ENCODE measurements around the gene TMEM207. TPM values are rescaled to one million over a fixed set of nuclear protein-coding genes. Genes with fewer than 3 reads are reported as not detected.
"Not testable (repeated sequence)": the region's sequence is repeated elsewhere in the genome, so short reads cannot be mapped to it uniquely, and the experiment has no call there.

The TMEM207 gene
- total RNA-seq, 4 donors from 2014 or later: not detected

GRCh38 chr3:190486533-190486864 lies 36.8 kb upstream of the TMEM207 start:
- no peak for DNase-seq (ENCODE audit: low spot score in 2 of 2)
- TF ChIP-seq CTCF (IDR thresholded peaks at IDR 0.05) (no peak), POLR2A (IDR thresholded peaks at IDR 0.05) (no peak)
- WGBS, 2 donors: 32 to 44% methylated on average over 1 of the region's 1 CpG
- intact Hi-C loops (cut with DNase I; ENCODE audit: low total_unique reads): no loop called here
- no peak overlapping the region for H3K4me3 ChIP-seq (ENCODE audit: low read depth, poor library complexity, severe bottlenecking)

GRCh38 chr3:190485830-190486532 lies 36.3 kb upstream of the TMEM207 start:
- TF ChIP-seq CTCF (IDR thresholded peaks at IDR 0.05) (no peak), POLR2A (IDR thresholded peaks at IDR 0.05) (no peak)
- WGBS, 2 donors: 36 to 38% methylated on average over 6 of the region's 6 CpGs
- no peak overlapping the region for H3K4me3 ChIP-seq (ENCODE audit: low read depth, poor library complexity, severe bottlenecking)
- DNase-seq (ENCODE audit: low spot score in 2 of 2): no peak
- intact Hi-C loops (cut with DNase I; ENCODE audit: low total_unique reads): no loop called here

GRCh38 chr3:190481779-190482178 lies 32.1 kb upstream of the TMEM207 start:
- DNase-seq (ENCODE audit: low spot score in 2 of 2): no peak
- intact Hi-C loops (cut with DNase I; ENCODE audit: low total_unique reads): no loop called here
- 85 to 88% methylated on average over 2 of the region's 2 CpGs for WGBS, 2 donors

GRCh38 chr3:190473261-190473660 lies 23.6 kb upstream of the TMEM207 start:
- WGBS, 2 donors: 91 to 93% methylated on average over 14 to 24 of the region's 25 CpGs
- DNase-seq (ENCODE audit: low spot score in 2 of 2); H3K4me3 ChIP-seq (ENCODE audit: low read depth, poor library complexity, severe bottlenecking); intact Hi-C loops (cut with DNase I; ENCODE audit: low total_unique reads): not testable (repeated sequence)

More at GRCh38 chr3:190481779-190482178, 32.1 kb upstream of the TMEM207 start:
- no peak for TF ChIP-seq CTCF (IDR thresholded peaks at IDR 0.05)
- TF ChIP-seq POLR2A (IDR thresholded peaks at IDR 0.05): no peak
- H3K4me3 ChIP-seq (ENCODE audit: low read depth, poor library complexity, severe bottlenecking): no peak overlapping the region

GRCh38 chr3:190467922-190468321 lies 18.2 kb upstream of the TMEM207 start:
- intact Hi-C loops (cut with DNase I; ENCODE audit: low total_unique reads): no loop called here
- TF ChIP-seq POLR2A (IDR thresholded peaks at IDR 0.05) (no peak), CTCF (IDR thresholded peaks at IDR 0.05) (no peak)

GRCh38 chr3:190458040-190458439 lies 8.3 kb upstream of the TMEM207 start:
- 30% methylated on average over 2 of the region's 2 CpGs for WGBS, 2 donors
- TF ChIP-seq POLR2A (IDR thresholded peaks at IDR 0.05) (no peak), CTCF (IDR thresholded peaks at IDR 0.05) (no peak)
- no peak for DNase-seq (ENCODE audit: low spot score in 2 of 2)
- intact Hi-C loops (cut with DNase I; ENCODE audit: low total_unique reads): no loop called here
- H3K4me3 ChIP-seq (ENCODE audit: low read depth, poor library complexity, severe bottlenecking): no peak overlapping the region

More at GRCh38 chr3:190467922-190468321, 18.2 kb upstream of the TMEM207 start:
- no peak for DNase-seq (ENCODE audit: low spot score in 2 of 2)
- no peak overlapping the region for H3K4me3 ChIP-seq (ENCODE audit: low read depth, poor library complexity, severe bottlenecking)

All from lower leg skin (tissue), 4 donors.